ENCODE results near the gene UTP14C. TPM values are rescaled to one million over a fixed set of nuclear protein-coding genes. Genes with fewer than 3 reads are reported as not detected.
A peak's percentile ranks its signal among the peaks of the same experiment; 100 is the strongest.

Gene UTP14C
- total and polyA plus RNA-seq, 2 donors (not counting 1 experiment from before 2014, with no cell fraction given), result 14.5 to 20.5 TPM

GRCh38 chr13:51977625-51978024 is 46.9 kb upstream of the UTP14C start:
- H3K4me1 ChIP-seq (ENCODE audit: control insufficient read depth, extremely low read depth, insufficient read depth, low read length), result no peaks in the 10 kb centered on the region
- no peak overlapping the region for H2AFZ ChIP-seq (ENCODE audit: low read length)
- H3K79me2 ChIP-seq (ENCODE audit: control insufficient read depth, insufficient read depth, low read length), result no peaks in the 10 kb centered on the region
- H3K9me3 ChIP-seq (ENCODE audit: control insufficient read depth, insufficient read depth, low read depth, low read length), result no peaks in the 10 kb centered on the region
- DNase-seq (ENCODE audit: low read depth in 2 of 2), result no peak
- no peak overlapping the region for H3K27ac ChIP-seq (ENCODE audit: insufficient read depth, low read length)
- no peak for TF ChIP-seq CTCF (conservative IDR thresholded peaks at IDR 0.05 in 1 of 2, IDR thresholded peaks at IDR 0.05 in 1 of 2; ENCODE audit: low read depth in 1 of 2, low read length in 2 of 2)
- no peak for TF ChIP-seq EZH2 (IDR thresholded peaks at IDR 0.05; ENCODE audit: low read length, missing control alignments)
- no peak overlapping the region for H3K4me2 ChIP-seq (ENCODE audit: extremely low read depth, insufficient read depth, low read length)
- no peaks in the 10 kb centered on the region for H4K20me1 ChIP-seq (ENCODE audit: control insufficient read depth, extremely low read depth, insufficient read depth, low read length)
- no peaks in the 10 kb centered on the region for H3K36me3 ChIP-seq (ENCODE audit: control insufficient read depth, insufficient read depth, low read length)
- no peak overlapping the region for H3K9ac ChIP-seq (ENCODE audit: insufficient read depth, low read length)
- no peaks in the 10 kb centered on the region for H3K27me3 ChIP-seq (ENCODE audit: control insufficient read depth, insufficient read depth, low read length)
- no peak overlapping the region for H3K4me3 ChIP-seq (replicated peaks in 1 of 4; ENCODE audit: control extremely low read depth in 1 of 4, insufficient read depth in 1 of 4, low read depth in 3 of 4, low read length in 4 of 4)

- Histone ChIP-seq H3K9ac (ENCODE audit: insufficient read depth, low read length) (no peak overlapping the region), H3K27ac (ENCODE audit: insufficient read depth, low read length) (no peak overlapping the region), H2AFZ (ENCODE audit: low read length) (no peak overlapping the region), H3K9me3 (ENCODE audit: control insufficient read depth, insufficient read depth, low read depth, low read length) (no peaks in the 10 kb centered on the region), H3K27me3 (ENCODE audit: control insufficient read depth, insufficient read depth, low read length) (no peaks in the 10 kb centered on the region), H3K4me1 (ENCODE audit: control insufficient read depth, extremely low read depth, insufficient read depth, low read length) (no peaks in the 10 kb centered on the region), H3K4me2 (ENCODE audit: extremely low read depth, insufficient read depth, low read length) (no peak overlapping the region), H3K36me3 (ENCODE audit: control insufficient read depth, insufficient read depth, low read length) (no peaks in the 10 kb centered on the region), H3K79me2 (ENCODE audit: control insufficient read depth, insufficient read depth, low read length) (no peaks in the 10 kb centered on the region), H4K20me1 (ENCODE audit: control insufficient read depth, extremely low read depth, insufficient read depth, low read length) (no peaks in the 10 kb centered on the region), H3K4me3 (replicated peaks in 1 of 4; ENCODE audit: control extremely low read depth in 1 of 4, insufficient read depth in 1 of 4, low read depth in 3 of 4, low read length in 4 of 4) (no peak overlapping the region)
- peak in 1 of 2 donors; percentile 9 for DNase-seq (ENCODE audit: low read depth in 2 of 2)
- TF ChIP-seq CTCF (conservative IDR thresholded peaks at IDR 0.05 in 1 of 2, IDR thresholded peaks at IDR 0.05 in 1 of 2; ENCODE audit: low read depth in 1 of 2, low read length in 2 of 2), result no peak
- TF ChIP-seq EZH2 (IDR thresholded peaks at IDR 0.05; ENCODE audit: low read length, missing control alignments), result no peak
Measured at GRCh38 chr13:51978796-51979556, 45.5 kb upstream of the UTP14C start.

- Histone ChIP-seq H3K9ac (ENCODE audit: insufficient read depth, low read length) (no peak overlapping the region), H3K4me3 (replicated peaks in 1 of 4; ENCODE audit: control extremely low read depth in 1 of 4, insufficient read depth in 1 of 4, low read depth in 3 of 4, low read length in 4 of 4) (no peak overlapping the region), H3K4me2 (ENCODE audit: extremely low read depth, insufficient read depth, low read length) (no peak overlapping the region), H3K9me3 (ENCODE audit: control insufficient read depth, insufficient read depth, low read depth, low read length) (no peaks in the 10 kb centered on the region), H3K27ac (ENCODE audit: insufficient read depth, low read length) (no peak overlapping the region), H2AFZ (ENCODE audit: low read length) (no peak overlapping the region), H3K27me3 (ENCODE audit: control insufficient read depth, insufficient read depth, low read length) (no peaks in the 10 kb centered on the region), H4K20me1 (ENCODE audit: control insufficient read depth, extremely low read depth, insufficient read depth, low read length) (no peaks in the 10 kb centered on the region), H3K4me1 (ENCODE audit: control insufficient read depth, extremely low read depth, insufficient read depth, low read length) (no peaks in the 10 kb centered on the region), H3K36me3 (ENCODE audit: control insufficient read depth, insufficient read depth, low read length) (no peaks in the 10 kb centered on the region), H3K79me2 (ENCODE audit: control insufficient read depth, insufficient read depth, low read length) (no peaks in the 10 kb centered on the region)
- no peak for DNase-seq (ENCODE audit: low read depth in 2 of 2)
- TF ChIP-seq EZH2 (IDR thresholded peaks at IDR 0.05; ENCODE audit: low read length, missing control alignments), result no peak
- no peak for TF ChIP-seq CTCF (conservative IDR thresholded peaks at IDR 0.05 in 1 of 2, IDR thresholded peaks at IDR 0.05 in 1 of 2; ENCODE audit: low read depth in 1 of 2, low read length in 2 of 2)
Measured at GRCh38 chr13:51980908-51981307, 43.6 kb upstream of the UTP14C start.

Data from fibroblast of lung (primary cell).